ENCODE data around the gene MRGPRF.

Gene MRGPRF, protein sequence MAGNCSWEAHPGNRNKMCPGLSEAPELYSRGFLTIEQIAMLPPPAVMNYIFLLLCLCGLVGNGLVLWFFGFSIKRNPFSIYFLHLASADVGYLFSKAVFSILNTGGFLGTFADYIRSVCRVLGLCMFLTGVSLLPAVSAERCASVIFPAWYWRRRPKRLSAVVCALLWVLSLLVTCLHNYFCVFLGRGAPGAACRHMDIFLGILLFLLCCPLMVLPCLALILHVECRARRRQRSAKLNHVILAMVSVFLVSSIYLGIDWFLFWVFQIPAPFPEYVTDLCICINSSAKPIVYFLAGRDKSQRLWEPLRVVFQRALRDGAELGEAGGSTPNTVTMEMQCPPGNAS

DNA sequence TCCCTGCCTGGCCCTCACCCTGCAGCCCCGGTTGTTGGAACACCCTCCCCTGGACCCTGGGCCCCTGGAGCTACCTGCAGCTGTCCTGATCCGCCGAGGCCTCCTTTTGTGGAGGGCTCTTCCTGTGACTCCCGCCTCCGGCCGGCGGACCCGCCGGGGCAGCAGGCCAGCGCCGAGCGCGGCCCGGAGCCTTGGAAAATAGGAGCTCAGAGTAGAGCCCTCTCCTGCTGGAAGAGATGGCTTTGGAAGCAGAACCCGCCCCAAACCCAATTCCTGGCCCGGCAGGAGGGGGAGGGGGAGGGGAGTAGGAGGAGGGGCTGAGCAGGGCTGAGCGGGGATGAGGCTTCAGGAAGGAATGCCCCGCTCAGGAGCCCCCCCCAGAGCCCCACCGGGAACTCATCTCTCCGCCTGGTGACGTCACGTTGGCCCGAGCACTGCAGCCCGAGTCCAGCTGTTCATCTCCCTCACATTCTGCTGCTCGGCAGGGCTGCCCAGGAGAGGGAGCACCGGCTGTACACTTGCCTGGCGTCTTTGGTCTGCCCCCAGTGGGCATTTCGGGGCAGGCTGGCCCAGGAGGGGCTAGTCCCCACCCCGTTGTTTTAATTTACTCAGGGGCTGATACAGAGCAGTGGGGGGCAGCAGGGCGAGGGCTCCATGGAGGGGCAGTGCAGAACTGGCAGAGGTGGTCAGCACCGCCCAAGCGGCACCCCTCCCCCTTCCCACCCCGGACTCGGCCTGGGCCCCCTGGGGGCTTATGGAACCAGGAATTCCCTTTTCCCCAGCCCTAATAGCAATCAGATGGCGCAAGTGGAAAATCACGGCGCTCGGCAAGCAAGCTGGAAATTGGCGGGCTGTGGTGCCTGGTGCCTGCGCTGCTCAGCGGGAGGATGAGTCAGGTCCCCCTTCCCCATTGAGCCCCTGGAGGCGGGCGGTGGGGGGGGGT lies at the start of gene MRGPRF:
Gene MRGPRF (minus strand): TSS at position 238 of the 943 bp plus-strand sequence. CDS start 3,345 bp downstream, outside the sequence.
- peak; percentile 83 for DNase-seq (ENCODE audit: low read depth)

DNA sequence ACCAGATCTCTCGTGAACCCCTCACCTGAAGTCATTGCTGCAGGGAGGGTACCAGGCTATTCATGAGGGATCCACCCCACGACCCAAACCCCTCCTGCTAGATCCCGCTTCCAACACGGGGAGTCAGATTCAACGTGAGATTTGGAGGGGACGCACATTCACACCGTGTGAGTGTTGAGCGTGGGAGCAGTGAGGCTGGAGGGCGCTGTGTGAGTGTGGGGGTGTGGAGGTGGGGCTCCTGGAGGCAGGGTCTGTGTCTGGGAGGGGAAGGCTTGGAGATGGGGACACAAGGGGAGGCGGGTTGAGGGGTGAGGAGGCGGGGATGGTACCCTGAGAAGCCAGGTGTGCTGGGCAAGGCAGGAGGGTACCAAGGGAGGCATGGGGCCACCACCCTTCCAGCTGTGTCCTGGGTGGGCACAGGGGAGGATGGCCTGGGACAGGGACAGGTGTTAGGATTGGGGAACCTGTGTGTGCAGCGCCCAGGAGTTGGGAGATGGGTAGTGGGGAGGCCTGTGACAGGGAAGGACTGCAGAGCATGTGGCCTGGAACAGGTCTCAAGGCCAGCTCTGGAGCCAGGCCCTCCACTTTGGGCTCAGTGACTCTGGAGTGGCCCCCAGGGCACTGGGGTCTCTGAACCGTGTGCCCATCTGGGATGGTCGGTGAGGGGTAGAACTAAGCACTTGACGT lies 49.3 kb upstream of the MRGPRF start:
- no peak for DNase-seq (ENCODE audit: low read depth)

DNA sequence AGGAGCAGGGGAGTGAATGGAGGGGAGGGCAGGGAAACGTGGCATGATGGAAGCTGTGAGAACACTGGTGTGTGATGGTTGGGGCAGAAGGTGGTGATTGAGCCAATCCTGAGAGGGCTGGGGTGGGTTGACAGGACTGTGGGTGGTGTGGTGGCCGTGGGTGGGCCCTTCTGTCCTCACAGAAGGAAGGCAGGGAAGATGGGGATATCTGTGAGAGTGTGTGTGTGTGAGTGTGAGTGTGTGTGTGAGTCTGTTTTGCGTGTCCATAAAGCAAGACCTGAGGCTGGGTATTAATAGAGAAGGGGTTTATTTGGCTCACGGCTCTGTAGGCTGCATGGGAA lies 48.6 kb upstream of the MRGPRF start:
- no peak for DNase-seq (ENCODE audit: low read depth)

DNA sequence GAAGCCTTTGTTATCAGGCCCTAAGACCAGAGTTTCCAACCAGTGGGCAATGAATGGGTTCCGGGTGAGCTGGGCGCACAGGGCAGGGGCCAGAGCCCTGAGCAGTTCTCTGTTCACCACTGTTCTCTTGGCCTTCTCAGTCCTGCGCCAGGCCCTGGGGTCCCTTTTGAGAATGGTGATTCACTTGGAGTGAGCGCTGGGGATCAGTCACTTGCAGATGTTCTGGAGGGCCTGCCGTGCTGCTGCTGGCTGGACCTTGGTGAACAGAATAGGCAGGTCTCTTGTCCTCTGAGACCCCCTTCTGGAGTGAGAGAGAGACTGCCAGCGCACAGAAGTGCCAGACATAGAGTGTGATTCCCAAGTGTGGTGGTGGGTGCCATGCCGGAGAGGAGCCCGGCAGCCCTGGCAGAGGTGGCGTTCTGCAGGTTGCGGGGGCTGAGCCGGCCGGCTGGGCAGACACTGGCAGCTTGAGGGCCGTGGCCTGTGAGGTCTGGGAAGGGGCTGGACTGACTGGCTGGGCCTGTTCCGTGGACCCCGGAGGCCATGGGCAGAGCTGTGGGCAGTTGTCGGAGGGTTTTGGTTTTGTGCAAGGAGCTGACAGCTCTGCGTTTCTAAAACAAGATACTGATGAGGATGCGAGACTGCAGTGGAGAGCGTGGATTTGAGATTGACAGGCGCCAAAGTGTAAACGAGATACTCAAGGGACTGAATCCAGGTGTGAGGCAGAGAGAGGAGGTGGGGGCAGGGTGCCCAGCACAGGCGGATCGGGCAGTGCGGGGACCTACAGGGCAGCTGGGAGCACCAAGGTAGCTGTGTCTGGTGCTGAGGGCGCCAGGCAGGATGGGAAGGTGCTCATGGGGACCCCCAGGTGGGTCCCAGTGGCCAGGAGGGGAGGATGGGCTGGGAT lies 48.0 kb upstream of the MRGPRF start:
- no peak for DNase-seq (ENCODE audit: low read depth)

DNA sequence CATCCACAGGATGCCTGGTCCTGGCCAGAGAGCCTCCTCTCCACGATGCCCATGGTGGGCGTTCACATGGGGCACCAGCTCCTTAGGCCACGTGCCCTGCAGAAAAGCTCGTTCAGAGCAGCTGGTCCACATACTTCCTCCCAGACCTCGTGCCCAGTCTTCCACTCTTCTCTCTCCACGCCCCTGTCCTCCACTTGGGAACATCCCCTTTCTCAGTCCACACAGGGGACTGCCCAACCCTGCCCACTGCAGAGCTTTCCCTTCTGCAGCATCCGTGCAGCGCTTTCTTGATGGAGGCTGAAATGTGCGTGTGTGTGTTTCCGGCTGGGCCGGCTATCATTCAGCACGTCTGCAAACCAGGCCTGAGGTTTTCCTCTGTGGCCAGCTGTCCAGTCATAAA lies 46.9 kb upstream of the MRGPRF start:
- no peak for DNase-seq (ENCODE audit: low read depth)

DNA sequence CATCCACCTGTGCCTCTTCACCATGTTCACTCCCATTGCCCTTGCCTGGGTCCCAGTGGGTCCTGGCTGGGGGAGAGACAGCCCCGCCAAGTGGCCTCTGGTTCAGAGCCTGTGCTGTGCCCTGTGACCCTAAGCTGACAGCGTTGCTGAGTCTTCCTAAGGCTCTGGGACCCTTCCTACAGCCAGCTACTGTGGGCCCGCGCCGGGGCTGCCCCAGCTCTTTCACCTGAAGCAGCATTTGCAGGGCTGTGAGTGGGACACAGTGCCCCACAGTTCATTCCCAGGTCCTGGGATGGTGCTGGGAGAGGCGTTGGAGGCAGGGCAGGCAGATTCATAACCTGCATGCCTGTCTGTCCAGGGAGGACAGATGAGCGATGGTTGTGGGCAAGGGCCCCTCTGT lies 46.4 kb upstream of the MRGPRF start:
- DNase-seq (ENCODE audit: low read depth), result no peak

DNA sequence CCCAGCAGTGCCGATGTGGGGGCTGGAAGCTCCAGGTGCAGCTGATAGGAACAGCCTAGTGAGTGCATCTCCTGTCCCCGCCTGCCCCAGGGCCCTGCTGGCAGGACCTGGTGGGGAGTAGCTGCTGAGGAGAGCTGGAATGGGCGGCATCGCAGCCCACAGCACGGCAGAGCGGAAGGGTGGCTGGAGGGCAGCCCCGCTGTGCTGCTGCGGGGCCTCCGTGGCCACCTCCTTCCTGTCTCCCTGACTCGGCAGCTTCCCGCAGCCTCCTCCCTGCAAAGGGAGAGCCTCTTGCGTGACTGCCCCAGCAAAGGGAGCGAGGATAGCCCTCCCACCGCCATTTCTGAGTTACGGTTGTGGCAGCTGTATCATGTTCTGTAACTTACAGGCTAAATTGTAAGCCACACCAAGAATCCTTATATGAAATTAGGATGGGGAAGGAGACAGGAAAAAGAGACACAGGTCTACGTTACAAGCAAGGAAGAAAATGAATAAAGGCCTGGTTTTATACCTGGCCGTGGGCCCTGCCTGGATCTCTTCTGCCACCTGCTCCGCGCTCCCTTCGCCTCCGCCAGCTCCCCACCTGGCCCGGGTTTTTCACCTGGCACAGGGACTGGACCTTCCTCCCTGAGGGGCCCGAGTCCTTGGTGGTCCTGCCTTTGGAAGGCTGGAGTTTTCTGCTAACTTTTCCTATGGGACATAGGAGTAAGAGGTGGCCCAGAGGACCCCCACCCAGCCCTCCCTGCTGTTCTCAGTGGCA lies 45.6 kb upstream of the MRGPRF start:
- DNase-seq (ENCODE audit: low read depth), result no peak

DNA sequence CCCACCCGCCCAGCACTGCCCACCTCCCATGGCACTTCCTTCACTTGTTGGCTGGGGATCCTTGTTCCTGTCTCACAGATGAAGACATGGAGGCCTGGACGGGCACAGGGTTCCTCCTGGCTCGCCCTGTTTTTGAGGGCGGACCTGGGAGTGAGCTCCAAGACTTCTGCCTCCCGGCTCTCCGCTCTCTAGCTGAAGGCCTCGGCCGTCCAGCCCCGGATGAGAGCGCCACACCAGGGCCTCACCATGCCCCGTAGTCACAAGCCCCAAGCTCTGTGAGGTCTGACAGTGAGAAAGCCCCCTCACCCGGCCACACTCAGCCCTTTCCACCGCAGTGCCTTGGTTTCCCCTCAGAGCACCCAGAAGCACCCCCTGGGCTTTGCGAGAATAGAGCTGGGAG lies 44.8 kb upstream of the MRGPRF start:
- no peak for DNase-seq (ENCODE audit: low read depth)

DNA sequence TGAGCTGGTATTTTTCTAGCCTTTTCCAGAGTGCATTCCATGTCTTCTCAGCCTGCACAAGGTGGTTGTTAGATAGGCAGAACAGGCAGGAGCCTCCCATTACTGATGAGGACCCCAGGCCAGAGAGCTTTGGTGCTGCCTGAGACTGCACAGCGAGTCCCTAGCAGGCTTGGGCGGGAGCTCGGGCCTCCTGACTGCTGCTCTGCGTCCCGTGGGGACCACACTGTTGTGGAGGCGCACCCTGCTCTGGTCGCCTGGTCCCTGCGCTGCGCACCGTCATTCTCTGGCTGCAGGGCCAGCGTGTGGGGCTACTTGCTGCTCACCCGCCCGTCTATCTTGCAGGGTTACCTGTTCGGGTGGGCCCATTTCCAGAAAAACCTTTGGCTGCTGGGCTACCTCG lies 44.2 kb upstream of the MRGPRF start:
- no peak for DNase-seq (ENCODE audit: low read depth)

DNA sequence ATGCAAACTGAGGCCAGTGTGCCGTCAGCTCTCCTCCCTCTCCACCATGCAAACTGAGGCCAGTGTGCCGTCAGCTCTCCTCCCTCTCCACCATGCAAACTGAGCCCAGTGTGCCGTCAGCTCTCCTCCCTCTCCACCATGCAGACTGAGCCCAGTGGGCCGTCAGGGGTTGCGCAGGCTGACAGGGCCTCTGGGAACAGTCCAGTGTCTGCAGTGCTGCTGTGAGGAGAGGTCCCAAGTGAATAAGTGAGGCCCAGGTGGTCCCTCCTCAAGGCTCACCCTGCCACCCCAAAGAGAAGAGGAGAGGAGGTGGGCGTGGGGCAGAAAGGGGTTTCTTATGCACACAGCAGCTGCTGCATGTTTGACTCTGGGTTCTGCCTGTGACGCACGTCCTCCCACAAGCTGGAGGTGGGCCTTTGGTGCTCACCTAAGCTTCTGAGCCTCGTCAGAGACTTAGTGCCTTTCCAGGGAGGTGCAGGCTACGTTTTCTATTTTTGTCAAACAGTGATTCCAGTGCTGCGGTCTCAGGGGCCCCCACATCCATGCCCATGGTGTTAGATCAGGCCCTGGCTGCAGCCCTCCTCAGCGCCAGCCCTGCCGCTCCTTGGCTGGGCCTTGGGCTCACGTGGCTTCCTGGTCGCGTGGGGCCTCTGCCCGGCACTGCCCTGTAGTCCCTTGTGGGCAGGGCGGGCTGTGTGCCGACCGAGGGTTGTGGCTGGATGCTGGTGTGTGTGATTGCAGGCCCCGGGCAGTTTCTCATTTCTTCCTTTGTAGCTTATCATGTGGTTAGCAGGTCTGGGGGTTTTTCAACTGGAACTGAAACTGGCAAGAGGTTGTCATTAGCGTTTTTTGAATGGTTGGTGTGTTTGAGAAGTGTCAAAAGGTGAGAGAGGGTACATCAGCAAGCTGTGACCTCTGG lies 42.8 kb upstream of the MRGPRF start:
- no peak for DNase-seq (ENCODE audit: low read depth)

DNA sequence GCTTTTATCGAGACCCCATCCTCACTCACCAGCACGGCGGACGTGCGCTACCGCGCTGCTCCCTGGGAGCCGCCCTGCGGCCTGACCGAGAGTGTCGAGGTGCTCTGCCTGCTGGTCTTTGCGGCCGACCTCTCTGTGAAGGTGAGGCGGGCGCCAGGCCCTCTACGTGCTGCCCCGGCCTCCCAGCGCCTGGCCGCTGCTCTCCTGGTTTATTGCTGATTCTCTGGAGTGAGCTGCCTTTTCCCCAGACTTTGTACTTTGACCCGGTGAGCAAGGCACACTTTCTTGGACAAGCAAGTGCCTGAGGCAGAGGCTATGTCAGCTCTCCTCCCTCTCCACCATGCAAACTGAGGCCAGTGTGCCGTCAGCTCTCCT lies 42.2 kb upstream of the MRGPRF start:
- DNase-seq (ENCODE audit: low read depth), result no peak

DNA sequence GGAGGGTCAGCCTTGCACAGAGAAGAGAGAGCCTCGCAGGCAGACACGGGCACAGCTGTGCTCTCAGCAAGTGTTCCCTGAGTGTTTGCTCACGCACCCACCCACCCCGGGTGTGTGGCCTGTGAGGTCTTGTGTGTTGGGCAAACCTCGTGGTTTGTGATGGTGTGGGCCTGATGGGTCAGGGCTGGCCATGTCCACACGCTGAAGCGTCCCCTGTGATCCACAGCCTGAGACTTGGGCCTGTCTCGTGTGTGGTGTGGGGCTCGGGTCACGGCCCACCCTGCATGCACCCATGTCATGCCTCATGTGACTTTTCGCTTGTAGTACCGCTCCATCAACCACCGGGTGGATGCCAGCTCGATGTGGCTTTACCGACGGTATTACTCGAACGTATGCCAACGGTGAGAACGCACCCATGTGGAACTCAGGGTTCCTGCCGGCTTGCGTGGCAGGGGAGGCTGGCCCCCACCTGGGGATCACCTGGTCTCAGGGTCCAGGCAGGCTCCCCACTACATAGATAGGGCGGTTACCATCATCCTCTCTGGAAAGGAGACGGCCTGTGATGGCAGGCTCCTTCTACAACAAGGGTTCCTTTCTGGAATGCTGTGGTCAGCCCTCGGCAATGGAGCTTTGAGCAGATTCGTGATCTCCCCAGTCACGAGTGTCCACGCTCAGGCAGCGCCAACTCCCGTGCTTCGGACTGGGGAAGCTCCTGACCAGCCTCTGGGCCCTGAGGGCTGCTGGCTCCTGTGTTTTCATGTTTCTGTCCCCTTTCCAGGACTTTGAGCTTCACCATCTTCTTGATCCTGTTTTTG lies 41.6 kb upstream of the MRGPRF start:
- no peak for DNase-seq (ENCODE audit: low read depth)

DNA sequence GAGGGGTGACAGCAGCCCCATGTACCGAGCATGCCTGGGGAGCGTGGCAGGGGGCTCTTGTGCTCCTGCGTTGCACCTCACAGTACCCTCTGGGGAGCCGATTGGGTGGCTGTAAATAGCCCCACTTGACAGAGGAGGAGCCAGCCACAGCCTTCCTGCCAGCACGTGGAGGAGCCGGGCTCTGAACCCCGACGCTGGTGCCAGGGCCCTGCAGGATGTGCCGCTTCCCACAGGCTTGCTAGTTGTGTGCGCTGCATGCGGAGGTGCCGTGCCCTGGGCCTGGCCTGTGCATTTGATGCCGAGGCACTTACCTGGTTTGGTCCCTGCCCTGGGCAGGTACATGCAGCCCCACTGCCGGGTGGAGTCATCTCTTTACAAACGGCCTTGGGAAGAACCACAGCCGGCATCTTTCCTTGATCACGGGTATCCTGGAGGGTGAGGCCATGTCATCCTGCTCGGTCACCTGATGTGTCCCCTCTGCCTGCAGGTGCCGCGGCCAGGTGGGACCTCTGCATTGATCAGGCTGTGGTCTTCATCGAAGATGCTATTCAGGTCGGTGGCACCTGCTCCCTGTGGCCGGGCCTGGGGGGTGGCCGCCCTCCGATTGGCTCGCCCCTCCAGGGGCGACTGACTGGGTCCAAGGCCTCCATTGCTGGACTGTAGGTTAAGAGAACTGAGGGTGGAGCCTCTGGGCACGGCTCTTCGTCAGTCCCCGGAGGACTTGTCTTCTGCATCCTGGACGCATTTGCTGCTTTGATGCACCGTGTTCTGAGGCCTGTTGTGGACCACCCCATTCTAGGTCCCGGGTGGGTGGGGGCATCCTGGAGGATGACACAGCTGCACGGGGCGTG lies 40.7 kb upstream of the MRGPRF start:
- no peak for DNase-seq (ENCODE audit: low read depth)

DNA sequence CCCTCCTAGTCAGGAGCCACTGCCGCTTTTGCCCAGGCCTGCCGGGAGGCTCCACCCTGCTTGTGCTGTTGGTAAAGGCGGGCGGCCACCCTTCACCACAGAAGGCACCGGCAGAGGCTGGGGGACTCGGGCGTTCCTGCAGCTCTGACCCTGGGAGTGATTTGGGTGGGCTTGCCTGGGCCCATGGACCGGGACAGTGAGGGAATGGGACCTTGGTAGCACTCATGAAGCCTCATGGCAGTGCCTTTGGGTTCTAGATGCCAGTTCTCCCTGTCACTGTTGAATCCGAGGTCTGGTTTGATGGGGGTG lies 40.1 kb upstream of the MRGPRF start:
- no peak for DNase-seq (ENCODE audit: low read depth)

DNA sequence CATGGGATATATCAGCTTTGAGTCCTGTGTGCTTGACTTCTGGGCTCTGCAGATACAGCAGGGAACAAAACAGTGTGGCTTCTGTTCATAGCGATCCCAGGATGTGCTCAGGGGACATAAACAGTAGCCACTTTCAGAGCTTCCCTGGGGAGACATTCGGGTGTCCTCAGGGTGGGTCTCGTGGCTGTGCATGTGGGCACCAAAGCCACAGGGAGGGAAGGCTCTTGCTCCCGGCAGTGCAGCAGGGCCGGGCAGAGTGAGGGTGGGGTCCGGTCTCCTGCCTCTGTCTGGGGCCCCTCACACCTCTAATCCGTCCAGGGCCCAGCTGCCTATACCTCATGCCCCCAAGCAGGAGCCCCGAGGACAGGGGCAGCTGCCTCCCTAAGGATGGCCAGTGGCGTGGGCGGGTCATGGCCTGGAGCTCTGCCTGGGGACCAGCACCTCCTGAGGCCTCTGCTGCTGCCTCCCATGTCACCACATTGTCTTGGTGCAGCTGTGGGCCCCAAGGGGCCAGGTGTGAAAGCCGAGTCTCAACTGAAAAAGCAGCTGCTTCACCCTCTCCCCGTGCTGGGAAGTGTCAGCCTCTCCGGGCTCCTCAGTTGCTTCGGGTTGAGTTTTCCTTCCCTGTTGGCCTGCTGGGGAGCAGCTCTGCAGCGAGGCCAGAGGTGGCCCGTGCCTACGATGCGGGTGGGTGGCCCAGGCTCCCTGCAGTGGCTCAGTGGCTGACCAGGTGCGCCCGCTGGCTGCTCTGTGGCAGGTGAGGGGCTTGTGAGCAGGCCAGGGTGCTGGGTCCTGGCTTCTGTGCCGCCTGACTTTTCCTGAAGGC lies 39.5 kb upstream of the MRGPRF start:
- no peak for DNase-seq (ENCODE audit: low read depth)

DNA sequence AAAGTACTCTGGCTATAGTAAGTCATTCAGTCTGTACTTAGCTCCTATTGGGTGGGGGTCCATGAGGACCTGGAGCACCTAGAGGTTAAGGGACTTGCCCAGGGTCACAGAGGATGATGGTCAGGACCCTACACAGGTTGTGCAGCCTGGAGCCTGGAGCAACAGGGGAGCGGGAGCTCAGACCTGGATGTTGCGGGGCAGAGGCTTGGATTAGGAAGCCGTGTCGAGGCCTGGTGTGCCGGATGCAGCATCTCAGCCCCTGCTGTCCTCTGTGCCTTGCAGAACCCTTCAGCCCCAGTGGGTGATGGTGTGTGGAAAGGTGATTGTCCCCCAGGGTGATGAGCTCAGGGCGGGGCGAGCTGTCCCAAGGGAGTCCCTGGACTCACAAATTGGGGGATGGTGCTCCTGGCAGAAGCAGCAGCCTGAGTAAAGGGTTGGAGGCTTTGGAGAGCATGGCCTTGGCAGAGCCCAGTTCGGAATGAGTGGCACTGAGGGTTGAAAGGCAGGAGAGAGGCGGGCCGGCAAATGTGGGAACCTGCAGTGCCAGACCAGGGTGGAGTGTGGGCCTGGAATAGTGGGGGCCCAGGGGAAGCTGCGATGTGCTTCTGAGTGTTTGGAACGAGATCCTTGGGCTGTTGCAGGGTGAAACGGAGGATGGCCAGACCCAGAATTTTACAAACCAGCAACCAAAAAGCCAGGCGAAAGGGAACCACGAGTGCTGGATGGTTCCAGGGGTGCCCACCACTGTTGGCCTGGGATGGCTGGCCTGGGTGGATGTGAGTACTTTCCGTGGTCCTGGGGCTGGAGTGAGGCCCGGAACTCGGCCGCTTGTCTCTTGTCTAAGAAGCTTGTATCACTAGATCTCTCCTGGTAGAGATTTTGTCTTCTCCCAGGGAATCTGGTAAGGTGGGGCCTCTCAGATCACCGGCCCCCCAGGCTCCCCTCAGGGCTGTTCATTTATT lies 38.6 kb upstream of the MRGPRF start:
- DNase-seq (ENCODE audit: low read depth), result no peak

Data from GM04504 (cell line).